Measurements from ENCODE around the gene MRRF.
"Not testable (repeated sequence)": the region's sequence is repeated elsewhere in the genome, so short reads cannot be mapped to it uniquely, and the experiment has no call there.

MRRF gene

DNA sequence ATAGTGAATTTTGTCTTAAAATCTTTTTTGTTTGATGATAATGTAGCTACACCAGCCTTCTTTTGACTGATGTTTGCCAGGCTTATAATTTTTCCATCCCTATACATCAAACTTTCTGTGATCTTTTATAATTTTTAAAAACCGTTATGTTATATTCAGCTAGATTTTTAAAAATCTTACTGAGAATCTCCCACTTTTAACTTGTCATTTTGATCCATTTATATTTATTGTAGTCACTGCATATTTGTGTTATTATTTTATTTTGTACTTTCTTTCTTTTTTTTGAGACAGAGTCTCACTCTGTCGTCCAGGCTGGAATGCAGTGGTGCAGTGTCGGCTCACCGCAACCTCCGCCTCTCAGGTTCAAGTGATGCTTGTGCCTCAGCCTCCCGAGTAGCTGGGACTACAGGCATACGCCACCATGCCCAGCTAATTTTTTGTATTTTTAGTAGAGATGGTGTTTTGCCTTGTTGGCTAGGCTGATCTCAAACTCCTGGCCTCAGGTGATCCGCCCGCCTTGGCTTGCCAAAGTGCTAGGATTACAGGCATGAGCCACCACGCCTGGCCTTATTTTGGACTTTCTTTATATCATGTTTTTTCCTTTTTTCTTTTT is 12.7 kb downstream of the MRRF start:
- DNase-seq (ENCODE audit: low spot score), result no peak

DNA sequence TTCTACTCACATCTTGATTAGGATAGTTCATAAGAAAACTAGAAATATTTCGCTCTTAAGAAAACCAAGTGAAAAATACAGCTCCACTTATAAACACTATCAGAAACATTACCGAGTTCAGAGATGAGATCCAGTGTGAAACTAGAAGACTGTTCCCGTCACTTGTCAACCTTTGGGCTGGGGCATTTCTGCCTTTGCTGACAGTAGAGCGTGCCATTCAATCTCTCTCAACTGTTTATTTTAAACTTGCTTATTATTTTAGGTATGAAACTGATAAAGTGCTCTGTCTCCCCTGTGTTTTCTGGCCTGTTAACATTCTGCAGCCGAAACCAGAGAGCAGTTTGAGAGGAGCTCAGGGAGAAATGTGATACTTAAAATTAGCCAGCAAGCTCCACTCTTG is 16.7 kb downstream of the MRRF start:
- DNase-seq (ENCODE audit: low spot score), result no peak

DNA sequence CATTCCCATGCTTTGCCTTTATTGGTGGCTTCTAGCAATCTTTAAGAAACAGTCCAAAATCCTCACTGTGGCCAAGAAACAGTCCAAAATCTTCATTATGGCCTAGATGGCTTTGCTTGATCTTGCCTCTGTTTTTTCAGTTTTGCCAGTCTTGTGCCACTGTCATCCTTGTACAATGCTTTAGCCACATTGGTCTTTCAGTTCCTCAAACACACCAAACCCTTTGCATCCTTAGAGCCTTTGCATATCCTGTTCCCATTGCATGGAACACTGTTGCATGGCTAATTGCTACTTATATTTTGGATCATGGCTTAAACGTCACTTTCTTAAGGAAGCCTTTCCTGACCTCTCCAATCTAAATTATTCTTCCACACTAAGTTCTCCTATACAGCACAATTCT is 22.1 kb downstream of the MRRF start:
- DNase-seq (ENCODE audit: low spot score), result no peak

DNA sequence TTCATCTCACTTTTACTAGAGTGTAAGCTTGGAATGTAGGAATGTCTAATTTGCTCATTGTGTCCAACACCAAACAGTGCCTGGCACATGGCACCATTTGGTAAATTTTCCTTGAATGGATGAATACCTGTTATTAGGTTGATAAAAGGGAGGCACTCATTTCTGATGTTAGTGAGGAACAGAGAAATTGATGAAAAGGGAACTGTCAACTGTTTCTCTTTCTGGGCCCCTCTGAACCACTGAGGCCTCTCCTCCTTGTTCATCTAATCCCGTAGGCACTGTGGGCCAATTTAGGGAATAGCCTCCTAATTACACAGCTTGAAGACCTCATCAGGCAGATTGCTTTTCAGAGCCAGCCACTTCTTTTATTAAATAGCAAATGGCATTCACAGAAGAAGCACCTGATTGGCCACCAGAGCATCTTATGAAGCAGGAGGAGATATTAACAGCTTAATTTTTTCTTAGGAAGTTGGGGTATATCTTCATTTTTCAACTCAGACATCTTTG is 22.6 kb downstream of the MRRF start:
- no peak for DNase-seq (ENCODE audit: low spot score)

DNA sequence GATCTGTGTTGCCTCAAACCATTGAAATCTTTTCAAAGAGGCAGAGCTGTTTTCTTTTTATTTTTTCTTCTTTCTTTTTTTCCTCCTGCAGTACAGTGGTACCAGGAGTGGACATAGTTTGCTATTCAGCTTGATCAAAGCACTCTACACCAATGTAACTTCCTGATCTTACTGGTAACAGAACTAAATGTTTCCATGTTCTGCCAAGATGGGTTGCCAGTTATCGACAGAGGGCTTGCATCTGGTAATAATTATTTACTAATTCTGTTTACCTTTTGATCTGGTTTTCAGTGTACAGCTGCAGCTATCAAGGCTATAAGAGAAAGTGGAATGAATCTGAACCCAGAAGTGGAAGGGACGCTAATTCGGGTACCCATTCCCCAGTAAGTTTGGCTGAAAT is 26.8 kb downstream of the MRRF start:
- no peak for DNase-seq (ENCODE audit: low spot score)

DNA sequence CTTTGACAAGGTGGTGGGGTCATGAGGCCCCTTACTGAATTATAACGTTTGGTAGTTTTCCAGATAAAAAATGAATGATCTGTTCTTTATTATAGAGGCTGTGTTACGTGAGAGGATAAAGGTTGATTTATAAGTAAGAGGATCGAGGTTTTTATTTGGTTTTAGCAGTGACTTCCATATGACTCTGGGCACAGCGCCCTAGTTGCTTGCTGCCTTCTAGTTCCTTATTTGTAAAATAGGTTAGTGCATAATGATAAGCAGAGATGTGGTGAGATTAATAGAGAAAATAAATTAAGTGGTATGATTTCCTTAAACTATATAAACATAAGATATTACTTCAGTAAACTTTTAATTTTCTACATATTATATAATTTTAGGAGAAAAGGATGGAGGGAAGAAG is 29.8 kb downstream of the MRRF start:
- DNase-seq (ENCODE audit: low spot score), result no peak

DNA sequence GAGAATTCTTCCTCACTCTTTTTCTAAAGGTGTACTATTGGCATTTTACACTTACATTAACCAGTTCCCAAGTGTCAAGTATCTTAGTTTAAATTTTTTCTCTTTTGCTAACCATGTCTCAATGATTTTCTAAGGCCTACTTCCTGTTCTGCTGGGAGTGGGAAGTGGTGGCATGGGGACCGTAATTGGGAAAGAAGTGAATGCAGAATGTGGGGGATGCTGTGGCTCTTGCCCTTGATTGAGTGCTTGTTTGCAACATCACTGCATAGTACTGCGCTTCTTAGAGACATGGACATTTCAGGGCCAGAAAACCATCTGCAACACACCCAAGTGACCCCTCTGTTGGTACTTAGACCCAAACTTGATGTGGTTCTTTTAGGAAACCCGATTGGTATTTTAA is 32.8 kb downstream of the MRRF start:
- DNase-seq (ENCODE audit: low spot score), result no peak

DNA sequence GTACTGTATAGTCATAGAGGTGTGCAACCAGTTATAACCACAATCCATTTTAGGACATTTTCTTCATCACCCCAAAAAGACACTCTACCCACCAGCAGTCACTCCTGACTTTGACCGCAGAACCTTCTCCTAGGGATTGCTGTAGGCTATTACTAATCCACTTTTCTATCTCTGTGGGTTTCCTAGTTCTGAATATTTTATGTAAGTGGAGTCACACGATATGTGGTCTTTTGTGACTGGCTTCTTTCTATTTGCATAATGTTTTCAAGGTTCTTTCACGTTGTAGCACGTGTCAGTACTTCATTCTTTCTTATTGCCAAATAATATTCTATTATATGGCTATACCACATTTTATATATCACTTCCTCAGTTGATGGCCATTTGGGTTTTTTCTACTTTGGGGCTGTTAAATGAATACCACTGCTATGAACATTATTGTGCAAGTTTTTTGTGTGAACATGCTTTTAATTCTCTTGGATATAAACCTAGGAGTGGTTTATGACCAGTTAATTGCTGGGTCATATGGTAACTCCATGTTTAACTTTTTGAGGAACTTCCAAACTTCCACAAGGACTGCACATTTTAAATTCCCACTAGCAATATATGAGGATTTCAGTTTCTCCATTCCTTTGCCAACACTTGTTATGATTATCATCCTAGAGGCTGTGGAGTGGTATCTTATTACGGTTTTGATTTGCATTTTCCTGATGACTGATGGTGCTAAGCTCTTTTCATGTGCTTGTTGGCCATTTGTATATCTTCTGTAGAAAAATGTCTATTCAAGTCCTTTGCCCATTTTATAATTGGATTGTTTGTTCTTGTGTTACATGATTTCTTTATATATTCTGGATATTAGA is 37.8 kb downstream of the MRRF start:
- DNase-seq (ENCODE audit: low spot score), result no peak

DNA sequence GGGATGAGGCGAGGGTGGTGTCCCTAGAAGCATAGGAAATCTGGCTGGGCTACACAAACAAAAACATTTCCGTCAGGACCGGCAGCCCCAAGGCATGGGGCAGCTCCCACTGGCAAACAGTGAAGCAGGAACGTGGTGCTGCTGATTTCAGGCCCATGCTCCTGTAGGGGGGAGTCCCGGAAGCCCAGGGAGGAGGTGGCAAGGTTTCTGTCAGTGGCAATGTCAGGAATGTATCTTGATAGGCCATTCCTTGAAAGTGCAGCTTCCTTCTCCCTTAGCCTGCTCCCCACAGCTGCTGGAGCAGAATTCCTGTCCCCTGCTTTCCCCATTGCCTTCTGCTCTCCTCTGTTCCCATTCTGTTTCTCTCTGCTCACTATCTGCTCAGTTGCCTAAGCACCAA is 42.4 kb downstream of the MRRF start:
- peak; percentile 48 for DNase-seq (ENCODE audit: low spot score)

DNA sequence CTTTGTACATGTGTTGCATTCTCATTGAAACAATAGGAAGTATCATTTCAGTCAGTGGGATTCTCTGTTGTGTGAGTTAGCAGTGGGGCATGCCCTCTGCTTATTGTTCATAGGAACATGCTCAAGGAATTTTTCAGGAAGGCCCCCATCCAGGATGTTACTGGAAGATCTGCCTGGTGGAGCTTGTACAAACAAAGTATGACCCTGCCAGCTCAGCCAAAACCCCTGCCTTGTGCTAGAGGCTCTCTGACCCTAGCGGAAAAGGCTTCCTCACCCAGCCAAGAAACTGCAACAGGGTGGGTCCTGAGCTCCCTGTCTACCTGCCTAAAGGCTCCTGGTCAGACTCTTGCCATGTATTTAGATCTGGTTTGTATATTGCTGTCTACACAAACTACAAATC is 43.2 kb downstream of the MRRF start:
- DNase-seq (ENCODE audit: low spot score), result peak; percentile 92

DNA sequence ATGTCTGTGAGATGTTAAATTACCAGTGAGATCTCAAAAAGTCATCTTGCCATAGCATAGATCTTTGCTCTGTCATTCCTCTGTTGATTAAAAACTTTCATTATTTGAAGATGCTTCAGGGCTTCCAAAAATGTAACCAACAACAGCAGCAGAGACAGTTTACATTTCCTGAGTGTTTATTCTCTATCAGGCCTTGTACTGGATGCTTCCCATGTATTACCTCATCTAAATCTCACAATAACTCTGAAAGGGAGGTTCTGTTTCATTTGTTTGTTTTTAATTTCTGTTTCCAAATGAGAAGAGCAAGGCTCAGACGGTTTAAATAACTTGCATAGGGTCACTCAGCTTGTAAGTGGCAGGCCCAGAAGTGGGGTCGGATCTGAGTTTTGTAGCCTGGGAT is 45.2 kb downstream of the MRRF start:
- DNase-seq (ENCODE audit: low spot score), result no peak

DNA sequence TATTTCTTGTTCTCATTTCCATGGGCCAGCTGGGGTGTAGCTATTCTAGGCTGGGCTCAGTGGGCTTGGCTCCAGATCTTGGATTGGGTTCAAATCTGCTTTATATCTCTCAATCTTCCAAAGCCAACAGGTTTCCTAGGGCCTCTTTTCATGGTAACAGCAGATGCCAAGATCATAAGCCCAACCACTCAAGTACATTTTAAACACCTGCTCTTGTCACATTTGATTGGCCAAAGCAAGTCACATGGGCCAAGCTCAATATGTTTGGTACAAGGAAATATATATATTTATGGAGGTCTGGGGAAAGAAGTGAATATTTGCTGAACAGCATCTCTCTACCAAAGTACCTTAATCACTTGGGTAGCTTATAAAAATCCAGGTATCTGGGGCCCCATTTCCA is 49.5 kb downstream of the MRRF start:
- no peak for DNase-seq (ENCODE audit: low spot score)

DNA sequence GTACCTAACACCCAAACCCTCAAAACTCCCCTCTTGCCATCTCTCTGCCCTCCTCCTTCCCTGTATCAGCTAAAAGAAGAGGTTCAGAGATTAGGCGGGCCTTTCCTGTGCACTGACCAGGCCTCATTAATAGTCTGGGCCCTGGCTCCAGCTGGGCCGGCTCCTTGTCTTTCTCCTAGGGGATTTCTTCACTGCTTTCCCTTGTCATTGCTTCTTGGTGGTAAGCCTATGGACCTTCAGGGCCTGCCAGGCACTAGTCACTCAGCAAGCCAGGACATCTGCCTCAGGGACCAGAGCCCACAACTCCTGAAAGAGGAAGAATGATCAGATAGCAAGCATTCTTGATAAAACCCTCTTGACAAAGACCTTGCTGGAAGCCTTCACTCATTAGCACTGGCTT is 50.9 kb downstream of the MRRF start:
- DNase-seq (ENCODE audit: low spot score), result no peak

DNA sequence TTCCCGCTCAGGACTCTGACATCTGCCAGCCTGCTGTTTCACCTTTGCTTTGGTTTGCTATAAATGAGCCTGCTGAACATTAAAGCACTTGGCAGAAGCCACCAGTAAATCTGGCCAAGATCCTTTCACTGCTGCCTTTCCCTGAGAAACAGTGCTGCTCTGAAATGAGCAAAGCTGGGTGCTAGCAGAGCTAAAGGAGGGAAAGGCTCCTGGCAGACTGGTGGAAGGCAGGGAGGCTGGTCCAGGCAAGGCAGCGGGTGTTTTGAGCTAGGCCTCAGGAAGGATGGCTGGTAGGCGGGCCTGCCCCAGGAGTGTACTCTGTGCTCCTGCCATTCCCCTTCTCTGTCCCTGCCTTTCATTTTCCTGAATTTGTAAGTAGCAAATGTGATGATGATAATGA is 53.6 kb downstream of the MRRF start:
- DNase-seq (ENCODE audit: low spot score), result no peak

DNA sequence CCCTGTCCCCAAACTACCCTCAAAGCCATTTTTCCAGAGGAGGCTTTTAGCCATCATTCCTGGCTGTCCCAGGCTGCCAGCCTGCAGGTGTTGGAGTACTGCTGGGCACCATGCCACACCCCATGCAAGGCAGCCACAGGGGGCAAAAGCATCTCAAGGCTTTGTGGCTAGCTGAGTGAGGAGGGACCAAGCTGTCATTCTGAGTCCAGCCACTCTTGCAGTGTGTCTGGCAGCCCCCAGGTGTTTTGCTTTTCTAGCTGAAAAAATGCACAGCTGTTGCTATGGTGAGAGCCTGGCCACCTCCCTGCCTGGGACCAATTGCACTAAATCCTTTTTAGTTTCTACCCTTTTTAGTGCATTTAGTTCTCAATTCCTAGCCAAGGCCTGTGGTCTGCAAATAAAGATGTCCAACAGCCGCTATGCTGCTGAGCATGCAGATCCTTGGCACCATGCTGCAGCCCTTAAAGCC is 55.8 kb downstream of the MRRF start:
- no peak for DNase-seq (ENCODE audit: low spot score)

DNA sequence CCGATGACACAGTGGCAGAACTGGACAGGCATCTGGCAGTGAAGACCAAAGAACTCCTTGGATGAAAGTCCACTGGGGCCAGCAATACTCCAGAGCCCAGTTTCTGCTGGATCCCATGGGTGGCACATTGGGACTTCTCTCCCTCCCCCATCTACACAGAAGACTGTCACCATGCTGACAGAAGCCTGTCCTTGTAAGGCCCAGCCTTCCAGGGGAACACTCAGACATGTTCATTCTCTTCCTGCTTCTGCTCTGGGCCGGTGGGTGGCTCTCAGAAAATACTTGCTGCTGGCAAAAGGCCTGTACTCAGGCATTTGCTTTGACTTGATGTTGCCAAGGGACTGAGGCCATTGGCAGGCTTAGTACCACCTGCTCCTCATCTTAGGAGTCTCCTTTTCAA is 57.9 kb downstream of the MRRF start:
- no peak for DNase-seq (ENCODE audit: low spot score)

DNA sequence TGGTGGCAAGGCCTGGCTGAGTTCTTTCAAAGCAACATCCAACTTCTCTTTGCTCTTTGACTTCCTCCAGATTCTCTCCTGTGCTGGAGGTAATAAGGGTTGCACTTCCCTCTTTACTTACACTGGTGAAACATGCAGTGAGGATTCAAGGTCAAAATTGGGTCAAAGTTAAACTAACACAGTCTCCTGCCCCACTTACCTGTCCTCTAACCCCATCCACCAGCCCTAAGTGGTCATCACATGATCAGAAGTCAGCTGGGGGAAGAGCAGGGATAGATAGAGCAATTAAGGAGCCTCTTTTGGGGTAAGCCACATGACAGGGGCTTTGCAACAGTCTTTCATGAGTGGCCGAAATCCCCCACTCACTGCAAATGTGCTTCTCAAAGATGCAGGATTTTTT is 60.0 kb downstream of the MRRF start:
- DNase-seq (ENCODE audit: low spot score), result not testable (repeated sequence)

DNA sequence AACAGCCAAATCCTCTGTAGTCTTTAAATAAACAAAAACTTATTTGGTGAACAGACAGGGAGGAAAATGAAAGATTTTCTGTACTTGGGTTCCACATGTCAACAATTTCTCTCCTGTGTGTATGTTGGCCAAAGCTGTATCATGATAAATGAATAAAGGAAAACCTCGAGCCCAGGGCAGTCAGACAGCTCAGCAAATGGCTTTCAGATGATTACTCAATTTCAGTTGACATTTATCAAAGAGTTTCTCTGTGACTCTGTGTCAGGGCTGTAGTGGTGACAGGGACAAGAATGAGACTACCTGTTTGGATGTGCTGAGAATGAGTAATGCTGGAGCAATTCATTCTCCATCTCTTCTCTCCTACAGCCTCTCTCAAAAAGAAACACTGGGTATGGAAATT is 60.4 kb downstream of the MRRF start:
- DNase-seq (ENCODE audit: low spot score), result no peak

DNA sequence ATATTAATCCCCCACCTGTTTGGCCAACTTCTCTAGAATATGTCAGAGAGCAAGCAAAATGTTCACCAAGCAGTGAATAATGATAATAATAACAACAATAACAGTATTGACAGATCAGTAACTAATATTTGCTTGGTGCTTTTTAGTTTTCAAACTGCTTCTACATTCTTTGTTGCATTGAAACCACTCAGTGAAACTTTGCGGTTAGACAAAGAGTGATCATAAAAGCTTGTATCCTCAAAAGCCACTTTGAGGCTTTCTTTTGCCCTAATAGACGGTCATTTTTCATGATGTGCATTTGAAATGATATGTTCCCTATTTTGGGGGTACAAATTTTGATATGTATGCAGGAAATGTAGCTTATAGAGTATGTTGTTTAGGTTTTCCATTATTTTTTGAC is 62.5 kb downstream of the MRRF start:
- DNase-seq (ENCODE audit: low spot score), result no peak

DNA sequence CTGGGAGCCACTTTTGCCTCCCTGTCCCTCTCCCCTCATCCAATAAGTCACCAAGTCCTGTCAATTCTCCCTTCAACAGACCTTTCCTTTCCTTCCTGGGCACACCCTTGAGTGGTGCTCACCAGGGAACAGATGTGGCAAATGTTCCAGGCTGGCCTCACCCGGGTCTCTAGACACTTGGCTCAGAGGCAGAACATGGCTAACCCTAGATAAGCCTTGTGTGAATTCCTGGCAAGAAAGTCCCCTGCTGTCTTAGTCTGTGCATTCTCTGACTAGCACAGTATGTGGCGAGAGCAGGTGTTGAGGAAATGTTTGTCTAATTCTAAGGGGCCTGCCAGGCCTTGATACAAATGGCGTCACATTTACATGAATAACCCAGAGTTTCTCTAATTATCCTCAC is 64.9 kb downstream of the MRRF start:
- DNase-seq (ENCODE audit: low spot score), result no peak

DNA sequence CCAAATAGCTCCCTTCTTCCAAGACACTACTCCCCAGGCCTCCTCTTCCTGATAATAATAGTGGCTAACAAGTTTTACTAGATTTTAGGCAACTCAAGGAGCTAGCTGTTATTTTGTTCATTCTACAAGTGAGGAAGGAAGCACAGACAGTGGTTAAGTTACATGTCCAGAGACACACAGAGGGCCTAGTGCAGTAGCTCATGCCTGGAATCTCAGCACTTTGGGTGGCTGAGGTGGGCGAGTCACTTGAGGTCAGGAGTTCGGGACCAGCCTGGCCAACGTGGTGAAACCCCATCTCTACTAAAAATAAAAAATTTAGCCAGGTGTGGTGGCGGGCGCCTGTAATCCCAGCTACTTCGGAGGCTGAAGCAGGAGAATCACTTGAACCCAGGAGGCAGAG is 65.8 kb downstream of the MRRF start:
- not testable (repeated sequence) for DNase-seq (ENCODE audit: low spot score)

DNA sequence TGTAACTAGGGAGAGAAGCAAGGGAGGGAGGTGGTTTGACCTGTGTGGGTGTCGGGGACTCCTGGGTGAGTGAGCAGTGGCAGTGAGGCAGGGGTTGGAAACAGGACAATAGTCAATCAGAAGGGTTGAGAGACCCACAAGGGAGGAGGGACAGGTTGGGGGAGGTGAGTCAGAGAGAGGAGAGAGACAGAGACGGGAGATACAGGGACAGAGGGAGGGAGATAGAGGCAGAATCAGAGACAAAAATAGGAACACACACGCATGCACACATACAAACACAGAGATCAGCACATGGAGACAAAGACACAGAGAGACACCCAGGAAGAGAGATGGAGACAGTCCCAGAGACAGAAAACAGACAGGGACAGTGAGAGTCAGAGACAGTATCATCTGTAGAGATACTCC is 66.8 kb downstream of the MRRF start:
- DNase-seq (ENCODE audit: low spot score), result no peak

DNA sequence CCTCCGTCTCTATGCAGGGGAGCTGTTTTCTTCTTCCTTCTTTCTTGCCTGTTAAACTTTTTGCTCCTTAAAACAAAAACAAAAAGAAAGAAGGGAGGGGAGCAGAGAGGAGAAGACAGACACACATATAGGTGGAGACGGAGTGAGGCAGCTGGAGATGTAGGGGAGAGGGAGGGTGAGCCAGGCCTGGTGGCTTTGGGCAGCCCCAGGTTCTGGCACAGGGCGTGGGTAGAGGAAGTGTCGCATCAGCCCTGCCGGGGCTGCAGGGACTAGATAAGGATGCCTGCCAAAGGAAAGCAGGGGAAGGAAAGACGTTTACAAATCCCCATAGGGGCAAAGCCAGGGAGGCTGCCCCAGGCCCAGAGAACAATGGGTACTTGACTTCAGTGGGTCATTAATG is 67.4 kb downstream of the MRRF start:
- no peak for DNase-seq (ENCODE audit: low spot score)

DNA sequence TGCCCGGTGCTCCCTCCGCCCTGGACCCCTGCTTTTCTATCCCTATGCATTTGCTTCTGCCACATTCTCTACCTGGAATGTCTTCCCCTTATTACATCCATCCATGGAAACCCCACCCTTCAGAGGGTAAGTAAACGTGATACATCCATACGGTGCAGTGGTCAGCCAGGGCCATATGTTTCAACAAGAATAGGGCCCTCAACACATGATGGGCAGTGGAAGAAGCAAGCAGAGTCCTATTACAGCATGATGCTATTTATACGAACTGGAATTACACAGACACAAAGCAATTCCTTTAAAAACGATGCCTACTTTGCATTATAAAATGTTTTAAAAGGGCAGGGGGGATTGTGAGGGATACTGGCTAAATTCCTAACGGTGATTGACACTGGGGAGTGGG is 68.0 kb downstream of the MRRF start:
- no peak for DNase-seq (ENCODE audit: low spot score)
